ENCODE measurements around the gene TCEANC. TPM values are rescaled to one million over a fixed set of nuclear protein-coding genes. Genes with fewer than 3 reads are reported as not detected.

TCEANC gene
- total RNA-seq, 1 donor from 2014 or later = 8.4 TPM

DNA sequence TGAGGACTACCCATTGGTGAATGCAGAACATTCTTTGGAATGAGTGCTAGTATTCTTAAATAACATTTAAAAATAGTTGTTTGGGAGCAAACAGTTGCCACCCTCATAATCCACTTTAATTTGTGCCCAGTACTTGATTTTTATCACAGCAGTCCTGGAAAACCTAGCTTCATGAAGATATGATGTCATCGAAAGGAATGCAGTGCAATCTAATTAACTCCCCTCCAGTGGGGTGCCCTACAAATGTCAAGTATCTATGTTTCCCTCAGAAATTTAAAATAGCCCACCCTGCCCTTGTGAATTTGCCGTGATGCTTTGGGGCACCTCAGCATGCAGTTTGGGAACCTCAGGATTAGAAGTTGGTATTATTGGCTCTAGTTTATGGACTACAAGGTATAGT is 41.4 kb downstream of the TCEANC start:
- ATAC-seq (no peak), DNase-seq (no peak)
- Histone ChIP-seq H3K4me1 (peaks cover 38% of the 10 kb centered on the region), H3K9me3 (no peaks in the 10 kb centered on the region), H3K4me3 (no peak overlapping the region), H3K27me3 (ENCODE audit: low read depth) (no peaks in the 10 kb centered on the region), H3K36me3 (no peaks in the 10 kb centered on the region), H3K27ac (no peak overlapping the region)
- TF ChIP-seq, protein P1, sequence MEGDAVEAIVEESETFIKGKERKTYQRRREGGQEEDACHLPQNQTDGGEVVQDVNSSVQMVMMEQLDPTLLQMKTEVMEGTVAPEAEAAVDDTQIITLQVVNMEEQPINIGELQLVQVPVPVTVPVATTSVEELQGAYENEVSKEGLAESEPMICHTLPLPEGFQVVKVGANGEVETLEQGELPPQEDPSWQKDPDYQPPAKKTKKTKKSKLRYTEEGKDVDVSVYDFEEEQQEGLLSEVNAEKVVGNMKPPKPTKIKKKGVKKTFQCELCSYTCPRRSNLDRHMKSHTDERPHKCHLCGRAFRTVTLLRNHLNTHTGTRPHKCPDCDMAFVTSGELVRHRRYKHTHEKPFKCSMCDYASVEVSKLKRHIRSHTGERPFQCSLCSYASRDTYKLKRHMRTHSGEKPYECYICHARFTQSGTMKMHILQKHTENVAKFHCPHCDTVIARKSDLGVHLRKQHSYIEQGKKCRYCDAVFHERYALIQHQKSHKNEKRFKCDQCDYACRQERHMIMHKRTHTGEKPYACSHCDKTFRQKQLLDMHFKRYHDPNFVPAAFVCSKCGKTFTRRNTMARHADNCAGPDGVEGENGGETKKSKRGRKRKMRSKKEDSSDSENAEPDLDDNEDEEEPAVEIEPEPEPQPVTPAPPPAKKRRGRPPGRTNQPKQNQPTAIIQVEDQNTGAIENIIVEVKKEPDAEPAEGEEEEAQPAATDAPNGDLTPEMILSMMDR (IDR thresholded peaks at IDR 0.05) = no peak
- intact Hi-C loops (cut with DNase I) = no loop called here

DNA sequence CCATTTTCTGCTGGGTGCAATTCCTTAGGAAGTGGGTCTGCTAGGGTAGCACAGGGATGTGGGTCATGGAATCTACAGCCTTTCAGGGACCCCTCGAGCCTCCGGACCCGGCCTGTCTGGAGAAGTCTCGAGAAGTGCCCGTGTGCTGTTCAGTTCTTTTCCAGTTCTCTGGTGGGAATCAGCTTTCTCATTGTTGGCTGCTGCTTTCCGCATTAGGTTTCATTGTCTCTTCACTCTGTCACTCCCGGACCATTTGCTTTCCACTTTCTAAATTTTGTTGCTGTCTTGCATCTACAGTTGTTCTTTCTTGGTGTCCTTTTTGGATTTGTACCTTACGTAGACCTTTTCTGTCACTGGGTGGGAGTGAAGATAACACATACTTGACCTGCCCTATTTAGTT is 42.0 kb downstream of the TCEANC start:
- Histone ChIP-seq H3K27ac (no peak overlapping the region), H3K9me3 (no peaks in the 10 kb centered on the region), H3K36me3 (no peaks in the 10 kb centered on the region), H3K4me3 (no peak overlapping the region), H3K4me1 (peaks cover 44% of the 10 kb centered on the region), H3K27me3 (ENCODE audit: low read depth) (no peaks in the 10 kb centered on the region)
- intact Hi-C loops (cut with DNase I) = no loop called here
- DNase-seq (no peak), ATAC-seq (no peak)
- TF ChIP-seq, protein P1 (IDR thresholded peaks at IDR 0.05) = no peak

DNA sequence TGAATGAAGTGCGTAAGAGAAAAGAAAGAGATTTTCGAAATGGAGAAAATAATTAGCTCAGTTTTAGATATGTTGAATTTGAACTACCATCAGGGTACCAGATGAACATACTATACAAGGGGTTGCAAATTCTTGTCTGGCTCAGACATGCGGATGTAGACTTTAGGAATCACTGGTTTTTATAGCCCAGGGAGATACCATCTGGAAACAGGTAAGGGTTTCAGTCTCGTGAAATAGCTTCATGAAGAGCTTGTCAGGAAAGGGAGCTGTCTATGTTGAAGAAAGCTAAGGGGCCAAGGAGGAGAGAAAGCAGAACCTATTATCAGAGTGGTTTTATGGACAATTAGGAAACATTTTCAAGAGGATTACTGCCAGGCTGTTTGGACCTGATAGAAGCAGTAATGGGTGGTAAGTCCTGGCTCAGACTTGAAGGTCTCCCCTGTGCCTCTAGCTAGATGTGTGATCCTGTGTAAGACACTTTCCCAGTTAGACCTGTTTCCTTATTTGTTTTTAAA is 42.7 kb downstream of the TCEANC start:
- H3K4me3 ChIP-seq = no peak overlapping the region
- no peaks in the 10 kb centered on the region for H3K36me3 ChIP-seq
- no peak overlapping the region for H3K27ac ChIP-seq
- TF ChIP-seq, protein P1 (IDR thresholded peaks at IDR 0.05) = no peak
- H3K9me3 ChIP-seq = no peaks in the 10 kb centered on the region
- intact Hi-C loops (cut with DNase I) = no loop called here
- peaks cover 48% of the 10 kb centered on the region for H3K4me1 ChIP-seq
- DNase-seq (no peak), ATAC-seq (no peak)
- no peaks in the 10 kb centered on the region for H3K27me3 ChIP-seq (ENCODE audit: low read depth)

DNA sequence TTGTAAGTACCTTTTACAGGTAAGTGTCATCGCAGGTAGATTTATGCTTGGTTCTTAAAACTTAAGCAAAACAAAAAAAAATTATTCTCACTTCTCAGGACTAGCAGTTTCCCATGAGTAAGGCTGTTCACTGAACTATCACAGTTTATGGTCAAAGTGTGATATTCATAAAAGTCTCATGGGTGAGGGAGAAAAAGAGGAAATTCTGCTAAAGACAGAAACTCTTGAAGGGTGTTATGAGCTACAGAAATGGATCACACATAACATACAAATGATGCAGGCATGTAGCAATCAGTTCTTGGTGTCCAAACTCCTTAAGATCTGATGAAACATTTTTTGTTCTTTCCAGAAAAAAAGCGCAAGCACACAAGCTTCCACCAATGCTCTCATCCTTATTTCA is 44.5 kb downstream of the TCEANC start:
- no peaks in the 10 kb centered on the region for H3K27me3 ChIP-seq (ENCODE audit: low read depth)
- no peak overlapping the region for H3K27ac ChIP-seq
- no peaks in the 10 kb centered on the region for H3K9me3 ChIP-seq
- TF ChIP-seq, protein P1 (IDR thresholded peaks at IDR 0.05) = no peak
- no peak for DNase-seq
- intact Hi-C loops (cut with DNase I) = no loop called here
- no peak overlapping the region for H3K4me3 ChIP-seq
- no peak for ATAC-seq
- peaks cover 48% of the 10 kb centered on the region for H3K4me1 ChIP-seq
- no peaks in the 10 kb centered on the region for H3K36me3 ChIP-seq

DNA sequence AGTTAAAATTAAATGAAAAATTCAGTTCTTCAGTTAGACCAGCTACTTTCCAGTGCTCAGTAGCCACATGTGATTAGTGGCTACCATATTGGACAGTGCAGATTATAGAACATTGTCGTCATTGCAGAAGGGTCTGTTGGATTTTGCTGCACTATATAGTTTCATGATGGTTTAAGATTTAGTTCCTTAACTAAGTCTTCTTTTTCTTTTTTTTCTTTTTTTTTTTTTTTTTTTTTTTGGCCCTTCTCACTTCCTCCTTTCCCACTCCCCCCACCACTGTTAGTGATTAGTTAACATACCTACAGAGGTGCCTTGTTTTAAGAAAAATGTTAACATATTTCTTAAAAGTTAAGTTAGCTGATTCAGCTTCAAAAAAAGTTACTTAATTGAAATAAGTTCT is 45.0 kb downstream of the TCEANC start:
- no peaks in the 10 kb centered on the region for H3K36me3 ChIP-seq
- intact Hi-C loops (cut with DNase I) = no loop called here
- no peaks in the 10 kb centered on the region for H3K9me3 ChIP-seq

More for the DNA sequence above, 45.0 kb downstream of the TCEANC start:
- TF ChIP-seq, protein P1 (IDR thresholded peaks at IDR 0.05) = no peak
- Histone ChIP-seq H3K4me3 (no peak overlapping the region), H3K4me1 (peaks cover 48% of the 10 kb centered on the region), H3K27me3 (ENCODE audit: low read depth) (no peaks in the 10 kb centered on the region), H3K27ac (no peak overlapping the region)
- no peak for ATAC-seq
- DNase-seq = no peak
